ENCODE data around the gene ADAMTS2.

Gene ADAMTS2

GRCh38 chr5:179228341-179229121 is 116.7 kb downstream of the ADAMTS2 start:
- no peak for DNase-seq (ENCODE audit: low spot score)
- Histone ChIP-seq H2AFZ (ENCODE audit: low read length) (no peak overlapping the region), H4K91ac (ENCODE audit: low read depth, low read length, poor library complexity) (no peak overlapping the region), H3K23ac (ENCODE audit: low read depth, low read length, poor library complexity) (no peak overlapping the region), H3K4ac (ENCODE audit: low read length) (no peak overlapping the region), H2BK12ac (ENCODE audit: low read length) (no peak overlapping the region), H2BK5ac (ENCODE audit: low read length) (peak overlapping the region; percentile 1), H3K4me2 (ENCODE audit: insufficient read depth, low read length, poor library complexity, severe bottlenecking) (no peak overlapping the region), H2BK15ac (ENCODE audit: low read length) (peak overlapping the region; percentile 38), H3K9me3 (replicated peaks in 1 of 2; ENCODE audit: control insufficient read depth in 2 of 2, insufficient read depth in 1 of 2, low read depth in 1 of 2, low read length in 2 of 2) (peaks cover 7 to 12% of the 10 kb centered on the region in 2 donors), H3K9ac (ENCODE audit: low read depth, low read length, poor library complexity) (peak overlapping the region; percentile 64), H2AK5ac (ENCODE audit: low read depth, low read length) (peak overlapping the region; percentile 73), H2BK120ac (ENCODE audit: low read depth, low read length) (peak overlapping the region; percentile 20), H3K36me3 (replicated peaks in 1 of 2; ENCODE audit: control insufficient read depth in 2 of 2, insufficient read depth in 2 of 2, low read length in 2 of 2) (peaks cover 0 to 3% of the 10 kb centered on the region in 2 donors), H3K79me1 (ENCODE audit: low read depth, low read length) (no peaks in the 10 kb centered on the region), H3K18ac (ENCODE audit: low read length) (peak overlapping the region; percentile 88), H3K14ac (ENCODE audit: low read length) (peak overlapping the region; percentile 97), H4K8ac (ENCODE audit: low read depth, low read length) (no peak overlapping the region), H3K4me1 (ENCODE audit: control insufficient read depth in 2 of 2, insufficient read depth in 1 of 2, low read depth in 1 of 2, low read length in 2 of 2) (peaks cover 0 to 14% of the 10 kb centered on the region in 2 donors), H3K4me3 (ENCODE audit: low read length in 2 of 2) (no peak overlapping the region), H3K27ac (replicated peaks; ENCODE audit: low read length) (no peak overlapping the region), H3K27me3 (ENCODE audit: control insufficient read depth in 3 of 3, insufficient read depth in 3 of 3, low read depth in 1 of 3, low read length in 3 of 3) (no peaks in the 10 kb centered on the region)
- WGBS, 2 donors (ENCODE audit: extremely low coverage in 2 of 2, insufficient read length in 2 of 2, insufficient replicate concordance in 1 of 2), result no CpG with 5 or more reads among the region's 20 CpGs

GRCh38 chr5:179227580-179228311 is 117.5 kb downstream of the ADAMTS2 start:
- Histone ChIP-seq H3K9me3 (replicated peaks in 1 of 2; ENCODE audit: control insufficient read depth in 2 of 2, insufficient read depth in 1 of 2, low read depth in 1 of 2, low read length in 2 of 2) (peaks cover 14 to 19% of the 10 kb centered on the region in 2 donors), H2BK12ac (ENCODE audit: low read length) (peak overlapping the region; percentile 63), H3K4me1 (ENCODE audit: control insufficient read depth in 2 of 2, insufficient read depth in 1 of 2, low read depth in 1 of 2, low read length in 2 of 2) (peaks cover 0 to 14% of the 10 kb centered on the region in 2 donors), H2AFZ (ENCODE audit: low read length) (no peak overlapping the region), H2BK15ac (ENCODE audit: low read length) (peak overlapping the region; percentile 96), H2BK120ac (ENCODE audit: low read depth, low read length) (peak overlapping the region; percentile 57), H2AK5ac (ENCODE audit: low read depth, low read length) (peak overlapping the region; percentile 66), H3K4me3 (ENCODE audit: low read length in 2 of 2) (no peak overlapping the region), H3K27me3 (ENCODE audit: control insufficient read depth in 3 of 3, insufficient read depth in 3 of 3, low read depth in 1 of 3, low read length in 3 of 3) (peaks cover 0 to 2% (median 0%) of the 10 kb centered on the region in 3 experiments), H3K4me2 (ENCODE audit: insufficient read depth, low read length, poor library complexity, severe bottlenecking) (no peak overlapping the region), H4K91ac (ENCODE audit: low read depth, low read length, poor library complexity) (no peak overlapping the region), H3K9ac (ENCODE audit: low read depth, low read length, poor library complexity) (peak overlapping the region; percentile 12), H3K27ac (replicated peaks; ENCODE audit: low read length) (no peak overlapping the region), H3K36me3 (replicated peaks in 1 of 2; ENCODE audit: control insufficient read depth in 2 of 2, insufficient read depth in 2 of 2, low read length in 2 of 2) (peaks cover 0 to 8% of the 10 kb centered on the region in 2 donors), H3K4ac (ENCODE audit: low read length) (no peak overlapping the region), H4K8ac (ENCODE audit: low read depth, low read length) (no peak overlapping the region), H3K23ac (ENCODE audit: low read depth, low read length, poor library complexity) (peak overlapping the region; percentile 32), H3K14ac (ENCODE audit: low read length) (peak overlapping the region; percentile 97), H3K79me1 (ENCODE audit: low read depth, low read length) (peaks cover 2% of the 10 kb centered on the region), H2BK5ac (ENCODE audit: low read length) (peak overlapping the region; percentile 1), H3K18ac (ENCODE audit: low read length) (peak overlapping the region; percentile 89)
- no CpG with 5 or more reads among the region's 17 CpGs for WGBS, 2 donors (ENCODE audit: extremely low coverage in 2 of 2, insufficient read length in 2 of 2, insufficient replicate concordance in 1 of 2)
- no peak for DNase-seq (ENCODE audit: low spot score)

GRCh38 chr5:179227229-179227579 is 118.1 kb downstream of the ADAMTS2 start:
- Histone ChIP-seq H3K18ac (ENCODE audit: low read length) (peak overlapping the region; percentile 89), H3K9me3 (replicated peaks in 1 of 2; ENCODE audit: control insufficient read depth in 2 of 2, insufficient read depth in 1 of 2, low read depth in 1 of 2, low read length in 2 of 2) (peaks cover 17 to 19% of the 10 kb centered on the region in 2 donors), H2BK15ac (ENCODE audit: low read length) (peak overlapping the region; percentile 96), H3K4me3 (ENCODE audit: low read length in 2 of 2) (no peak overlapping the region), H3K4me1 (ENCODE audit: control insufficient read depth in 2 of 2, insufficient read depth in 1 of 2, low read depth in 1 of 2, low read length in 2 of 2) (peaks cover 0 to 14% of the 10 kb centered on the region in 2 donors), H3K4ac (ENCODE audit: low read length) (no peak overlapping the region), H2AK5ac (ENCODE audit: low read depth, low read length) (peak overlapping the region; percentile 66), H3K14ac (ENCODE audit: low read length) (peak overlapping the region; percentile 67), H3K36me3 (replicated peaks in 1 of 2; ENCODE audit: control insufficient read depth in 2 of 2, insufficient read depth in 2 of 2, low read length in 2 of 2) (peaks cover 0 to 8% of the 10 kb centered on the region in 2 donors), H3K27ac (replicated peaks; ENCODE audit: low read length) (no peak overlapping the region), H4K91ac (ENCODE audit: low read depth, low read length, poor library complexity) (no peak overlapping the region), H3K9ac (ENCODE audit: low read depth, low read length, poor library complexity) (peak overlapping the region; percentile 12), H2BK5ac (ENCODE audit: low read length) (no peak overlapping the region), H3K79me1 (ENCODE audit: low read depth, low read length) (peaks cover 2% of the 10 kb centered on the region), H2BK120ac (ENCODE audit: low read depth, low read length) (peak overlapping the region; percentile 57), H3K4me2 (ENCODE audit: insufficient read depth, low read length, poor library complexity, severe bottlenecking) (no peak overlapping the region), H2AFZ (ENCODE audit: low read length) (peak overlapping the region; percentile 29), H3K23ac (ENCODE audit: low read depth, low read length, poor library complexity) (peak overlapping the region; percentile 32), H2BK12ac (ENCODE audit: low read length) (peak overlapping the region; percentile 63), H4K8ac (ENCODE audit: low read depth, low read length) (no peak overlapping the region), H3K27me3 (ENCODE audit: control insufficient read depth in 3 of 3, insufficient read depth in 3 of 3, low read depth in 1 of 3, low read length in 3 of 3) (peaks cover 0 to 2% (median 0%) of the 10 kb centered on the region in 3 experiments)
- no CpG with 5 or more reads among the region's 4 CpGs for WGBS, 2 donors (ENCODE audit: extremely low coverage in 2 of 2, insufficient read length in 2 of 2, insufficient replicate concordance in 1 of 2)
- DNase-seq (ENCODE audit: low spot score), result no peak

GRCh38 chr5:179226696-179227095 is 118.6 kb downstream of the ADAMTS2 start:
- H2BK120ac ChIP-seq (ENCODE audit: low read depth, low read length), result no peak overlapping the region
- no peak overlapping the region for H3K18ac ChIP-seq (ENCODE audit: low read length)
- no peak overlapping the region for H2BK15ac ChIP-seq (ENCODE audit: low read length)
- H2BK5ac ChIP-seq (ENCODE audit: low read length), result no peak overlapping the region
- WGBS, 2 donors (ENCODE audit: extremely low coverage in 2 of 2, insufficient read length in 2 of 2, insufficient replicate concordance in 1 of 2), result no CpG with 5 or more reads among the region's 8 CpGs
- no peak overlapping the region for H4K8ac ChIP-seq (ENCODE audit: low read depth, low read length)
- H3K4me3 ChIP-seq (ENCODE audit: low read length in 2 of 2), result no peak overlapping the region
- peaks cover 17 to 19% of the 10 kb centered on the region in 2 donors for H3K9me3 ChIP-seq (replicated peaks in 1 of 2; ENCODE audit: control insufficient read depth in 2 of 2, insufficient read depth in 1 of 2, low read depth in 1 of 2, low read length in 2 of 2)
- no peak overlapping the region for H4K91ac ChIP-seq (ENCODE audit: low read depth, low read length, poor library complexity)
- DNase-seq (ENCODE audit: low spot score), result no peak
- H2AFZ ChIP-seq (ENCODE audit: low read length), result no peak overlapping the region
- no peak overlapping the region for H3K4me2 ChIP-seq (ENCODE audit: insufficient read depth, low read length, poor library complexity, severe bottlenecking)
- H3K14ac ChIP-seq (ENCODE audit: low read length), result no peak overlapping the region
- H3K4ac ChIP-seq (ENCODE audit: low read length), result no peak overlapping the region
- H2BK12ac ChIP-seq (ENCODE audit: low read length), result no peak overlapping the region
- H3K23ac ChIP-seq (ENCODE audit: low read depth, low read length, poor library complexity), result no peak overlapping the region
- H3K4me1 ChIP-seq (ENCODE audit: control insufficient read depth in 2 of 2, insufficient read depth in 1 of 2, low read depth in 1 of 2, low read length in 2 of 2), result peaks cover 0 to 14% of the 10 kb centered on the region in 2 donors
- H3K27ac ChIP-seq (replicated peaks; ENCODE audit: low read length), result no peak overlapping the region
- peaks cover 0 to 8% of the 10 kb centered on the region in 2 donors for H3K36me3 ChIP-seq (replicated peaks in 1 of 2; ENCODE audit: control insufficient read depth in 2 of 2, insufficient read depth in 2 of 2, low read length in 2 of 2)
- H3K27me3 ChIP-seq (ENCODE audit: control insufficient read depth in 3 of 3, insufficient read depth in 3 of 3, low read depth in 1 of 3, low read length in 3 of 3), result peaks cover 0 to 2% (median 0%) of the 10 kb centered on the region in 3 experiments
- H3K79me1 ChIP-seq (ENCODE audit: low read depth, low read length), result peaks cover 2% of the 10 kb centered on the region
- H3K9ac ChIP-seq (ENCODE audit: low read depth, low read length, poor library complexity), result no peak overlapping the region
- H2AK5ac ChIP-seq (ENCODE audit: low read depth, low read length), result no peak overlapping the region
